B cell (primary cell): ENCODE results near the gene FBXO41.

Source experiments
- EZH2 ChIP-seq: IDR thresholded peaks from 2 replicates; pipeline ENCODE4 v1.6.1; 2012; ENCODE audit warnings: borderline replicate concordance, low read depth, mild to moderate bottlenecking, moderate library complexity, low read length; ENCODE audit not compliant: insufficient read depth, poor library complexity, severe bottlenecking
- TF ChIP-seq, protein P1 (sequence below): fragments of 200-600 bp; IDR thresholded peaks from one replicate; pipeline ENCODE4 v1.8.0; 2022; ENCODE audit warnings: antibody characterized with exemption, mild to moderate bottlenecking

DNA sequence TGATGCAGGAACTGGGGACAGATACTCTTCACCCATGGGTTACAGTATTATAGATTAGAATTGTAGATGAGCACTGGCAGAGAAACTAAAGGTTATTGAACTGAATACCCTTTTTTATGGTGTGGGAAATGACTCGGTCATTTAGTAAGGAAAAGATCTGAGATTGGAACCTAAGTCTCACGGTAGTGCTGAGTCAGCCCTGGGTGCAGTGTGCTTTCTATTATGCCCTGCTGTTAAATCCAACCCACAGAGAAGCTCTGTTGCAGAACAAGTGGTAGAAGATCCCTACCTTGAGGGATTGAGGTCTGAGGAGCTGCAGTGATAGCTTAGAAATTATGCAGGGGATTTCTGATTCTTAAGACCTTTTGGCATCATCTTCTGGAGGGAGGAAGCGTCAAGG lies 37.4 kb downstream of the FBXO41 start:
- TF ChIP-seq, protein P1, sequence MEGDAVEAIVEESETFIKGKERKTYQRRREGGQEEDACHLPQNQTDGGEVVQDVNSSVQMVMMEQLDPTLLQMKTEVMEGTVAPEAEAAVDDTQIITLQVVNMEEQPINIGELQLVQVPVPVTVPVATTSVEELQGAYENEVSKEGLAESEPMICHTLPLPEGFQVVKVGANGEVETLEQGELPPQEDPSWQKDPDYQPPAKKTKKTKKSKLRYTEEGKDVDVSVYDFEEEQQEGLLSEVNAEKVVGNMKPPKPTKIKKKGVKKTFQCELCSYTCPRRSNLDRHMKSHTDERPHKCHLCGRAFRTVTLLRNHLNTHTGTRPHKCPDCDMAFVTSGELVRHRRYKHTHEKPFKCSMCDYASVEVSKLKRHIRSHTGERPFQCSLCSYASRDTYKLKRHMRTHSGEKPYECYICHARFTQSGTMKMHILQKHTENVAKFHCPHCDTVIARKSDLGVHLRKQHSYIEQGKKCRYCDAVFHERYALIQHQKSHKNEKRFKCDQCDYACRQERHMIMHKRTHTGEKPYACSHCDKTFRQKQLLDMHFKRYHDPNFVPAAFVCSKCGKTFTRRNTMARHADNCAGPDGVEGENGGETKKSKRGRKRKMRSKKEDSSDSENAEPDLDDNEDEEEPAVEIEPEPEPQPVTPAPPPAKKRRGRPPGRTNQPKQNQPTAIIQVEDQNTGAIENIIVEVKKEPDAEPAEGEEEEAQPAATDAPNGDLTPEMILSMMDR, result no peak
- no peak for TF ChIP-seq EZH2
